ENCODE results near the gene ABCD1.

GRCh38 chrX:153775293-153776119 is 50.9 kb downstream of the ABCD1 start:
- TF ChIP-seq POLR2A (IDR thresholded peaks at IDR 0.05) (no peak), CTCF (IDR thresholded peaks at IDR 0.05) (no peak), EP300 (IDR thresholded peaks at IDR 0.05) (no peak)

Measured in tibial nerve (tissue), 4 donors.